Endothelial cell of umbilical vein (primary cell): ENCODE data around the gene SMC1A. TPM values are rescaled to one million over a fixed set of nuclear protein-coding genes. Genes with fewer than 3 reads are reported as not detected.

Experiments used
- BruUV-seq: library from RNA; stranded (reverse); fragments of 400-500 nt; replicated peaks from 2 replicates; lab custom pipeline; 2021; lab: Mats Ljungman, UMichigan
- CTCF ChIA-PET: fragments of 300-600, 350-600 bp; sonication (Branson Sonifier 250); formaldehyde crosslinking; loops from one replicate; lab custom pipeline; 2021; ENCODE audit warnings: antibody characterized with exemption, inconsistent platforms; lab: Charles Lee
- POLR2A ChIA-PET: fragments of 300-600, 350-600 bp; sonication (Branson Sonifier 250); formaldehyde crosslinking; loops from one replicate; lab custom pipeline; 2021; ENCODE audit warnings: antibody characterized with exemption, inconsistent platforms; lab: Charles Lee
- DNase-seq: peaks from one replicate; pipeline ENCODE4 v3.0.0-alpha.2; 2011; ENCODE audit warnings: low read depth, low spot score
- FAIRE-seq: peaks from 2 replicates; lab custom pipeline; 2011; peaks lifted over from hg19 to GRCh38; lab: Jason Lieb, UNC
- H2AFZ ChIP-seq: 2 replicates; pipeline ENCODE4 v1.6.0; 2012; ENCODE audit warnings: low read depth, low read length, control low read depth, inconsistent platforms
- H3K27ac ChIP-seq: 2 replicates; pipeline ENCODE4 v1.5.1; 2011; ENCODE audit warnings: low read depth, mild to moderate bottlenecking, control low read depth, low read length, moderate library complexity; ENCODE audit not compliant: insufficient read depth
- H3K27me3 ChIP-seq, 2 experiments: 2 replicates each; pipeline versions ENCODE4 v1.6.0 to v1.6.1; 2011; ENCODE audit warnings: low read length in 2 of 2, mixed read lengths in 1 of 2; ENCODE audit not compliant: control insufficient read depth in 2 of 2, insufficient read depth in 2 of 2
- H3K36me3 ChIP-seq, 2 experiments: 2 replicates in 1 of 2; 3 replicates in 1 of 2; pipeline ENCODE4 v1.5.1; 2011; ENCODE audit warnings: low read length in 2 of 2, mild to moderate bottlenecking in 1 of 2, moderate library complexity in 1 of 2; ENCODE audit not compliant: control insufficient read depth in 2 of 2, insufficient read depth in 2 of 2; ENCODE audit errors: extremely low read depth in 1 of 2
- H3K4me1 ChIP-seq: 3 replicates; pipeline ENCODE4 v1.5.1; 2011; ENCODE audit warnings: mild to moderate bottlenecking, low read length; ENCODE audit not compliant: control insufficient read depth, insufficient read depth; ENCODE audit errors: extremely low read depth
- H3K4me2 ChIP-seq: 2 replicates; pipeline ENCODE4 v1.6.1; 2011; ENCODE audit warnings: low read length, control low read depth, mixed read lengths; ENCODE audit not compliant: insufficient read depth
- H3K4me3 ChIP-seq, 3 experiments: fragments of 200-600 bp in 1 of 3; sonication (generic), shearing (Covaris generic) in 1 of 3; replicated peaks in 1 of 3; 2 replicates each; pipeline ENCODE4 v1.5.1; 2011 to 2016; ENCODE audit warnings: control low read depth in 3 of 3, low read length in 3 of 3, mild to moderate bottlenecking in 2 of 3, inconsistent platforms in 1 of 3, low read depth in 1 of 3, moderate library complexity in 1 of 3; ENCODE audit not compliant: insufficient read depth in 1 of 3
- H3K79me2 ChIP-seq: 2 replicates; pipeline ENCODE4 v1.6.0; 2012; ENCODE audit warnings: low read length, inconsistent platforms; ENCODE audit not compliant: control insufficient read depth, insufficient read depth
- H3K9ac ChIP-seq: replicated peaks from 2 replicates; pipeline ENCODE3; 2011; ENCODE audit warnings: low read length, control low read depth; ENCODE audit not compliant: insufficient read depth; ENCODE audit errors: extremely low read depth
- H3K9me1 ChIP-seq: replicated peaks from 3 replicates; pipeline ENCODE4 v1.6.0; 2011; ENCODE audit warnings: mild to moderate bottlenecking, low read length; ENCODE audit not compliant: control insufficient read depth, insufficient read depth; ENCODE audit errors: extremely low read depth
- H3K9me3 ChIP-seq: replicated peaks from 2 replicates; pipeline ENCODE4 v1.5.1; 2012; ENCODE audit warnings: low read length, inconsistent platforms; ENCODE audit not compliant: control insufficient read depth, insufficient read depth
- H4K20me1 ChIP-seq: replicated peaks from 2 replicates; pipeline ENCODE3; 2011; ENCODE audit warnings: mild to moderate bottlenecking, low read length; ENCODE audit not compliant: control insufficient read depth, insufficient read depth; ENCODE audit errors: extremely low read depth
- EZH2 ChIP-seq: IDR thresholded peaks from 2 replicates; pipeline ENCODE4 v1.6.1; 2012; ENCODE audit warnings: borderline replicate concordance, low read depth, mild to moderate bottlenecking, moderate library complexity, low read length, inconsistent platforms; ENCODE audit not compliant: severe bottlenecking
- FOS ChIP-seq: IDR thresholded peaks from 2 replicates; pipeline ENCODE4 v1.6.1; 2011; ENCODE audit warnings: mild to moderate bottlenecking, low read length, moderate library complexity, borderline replicate concordance; ENCODE audit not compliant: insufficient read depth
- GATA2 ChIP-seq: IDR thresholded peaks from 2 replicates; pipeline ENCODE4 v1.7.0; 2011; ENCODE audit warnings: low read depth, mild to moderate bottlenecking, moderate library complexity, mixed read lengths, low read length; ENCODE audit not compliant: insufficient read length, insufficient read depth
- JUN ChIP-seq: IDR thresholded peaks from 2 replicates; pipeline ENCODE4 v1.6.1; 2011; ENCODE audit warnings: borderline replicate concordance, low read depth; ENCODE audit not compliant: insufficient read length, insufficient read depth
- MYC ChIP-seq: IDR thresholded peaks from one replicate; pipeline ENCODE4 v1.6.1; 2011; ENCODE audit warnings: mild to moderate bottlenecking, low read depth, low read length
- POLR2A ChIP-seq: IDR thresholded peaks from 2 replicates; pipeline ENCODE4 v1.6.1; 2012; ENCODE audit warnings: low read depth, mild to moderate bottlenecking, control low read depth, low read length
- POLR2AphosphoS5 ChIP-seq: IDR thresholded peaks from 2 replicates; pipeline ENCODE4 v1.6.1; 2012; ENCODE audit warnings: low read depth, mild to moderate bottlenecking, control low read depth, low read length, moderate library complexity; ENCODE audit not compliant: insufficient read depth
- dilution Hi-C: fragments of 300-500 bp; cut with MboI; formaldehyde crosslinking; loops from one replicate; pipeline ENCODE4 v1.15.0; 2019; ENCODE audit warnings: low sequenced_read_pairs; ENCODE audit not compliant: extremely low pct_ligation_motif_present
- intact Hi-C: fragments of 100-400 bp; cut with micrococcal nuclease; formaldehyde crosslinking; loops from one replicate; pipeline ENCODE4 v1.10.0; 2022
- polyA plus RNA-seq, 4 experiments: library from polyadenylated mRNA; depleted of rRNA in 3 of 4; stranded (reverse) in 3 of 4; unstranded in 1 of 4; fragments of >200 nt; gene quantifications; 2 replicates each; pipeline versions ENCODE4 v1.2.1 to v1.2.3, GENCODE V29; 2011 to 2012; ENCODE audit warnings: missing spikeins in 1 of 4
- total RNA-seq: library from RNA; stranded (reverse); gene quantifications from 2 replicates; pipeline ENCODE4 v1.2.3, GENCODE V29; 2021
- TF ChIP-seq, protein P1 (sequence below), 2 donors: IDR thresholded peaks; 1 replicate in 1 of 2; 2 replicates in 1 of 2; pipeline ENCODE4 v1.5.1; 2011; ENCODE audit warnings: low read length in 2 of 2, mild to moderate bottlenecking in 2 of 2, moderate library complexity in 2 of 2, control low read depth in 1 of 2, inconsistent platforms in 1 of 2, low read depth in 1 of 2; ENCODE audit not compliant: insufficient read depth in 1 of 2; ENCODE audit errors: extremely low read depth in 1 of 2
- TF ChIP-seq, protein P2 (sequence below): IDR thresholded peaks from 2 replicates; pipeline ENCODE4 v1.6.1; 2011; ENCODE audit not compliant: insufficient read depth, insufficient read length

Gene SMC1A
- total and polyA plus RNA-seq, 2 donors (not counting 3 experiments of a cell fraction or from before 2014, with no cell fraction given) = 15.4 to 75.9 TPM

- Histone ChIP-seq H2AFZ (no peak overlapping the region), H3K36me3 (no peaks in the 10 kb centered on the region), H3K9me1 (no peaks in the 10 kb centered on the region), H3K79me2 (no peaks in the 10 kb centered on the region), H3K9ac (no peak overlapping the region), H3K4me2 (no peak overlapping the region), H3K9me3 (no peaks in the 10 kb centered on the region), H4K20me1 (no peaks in the 10 kb centered on the region), H3K27ac (no peak overlapping the region), H3K27me3 (peaks cover 3 to 7% of the 10 kb centered on the region in 2 experiments), H3K4me3 (no peak overlapping the region), H3K4me1 (peaks cover 8% of the 10 kb centered on the region)
- DNase-seq (no peak), FAIRE-seq (no peak)
- no peak for TF ChIP-seq GATA2
- TF ChIP-seq, protein P1, sequence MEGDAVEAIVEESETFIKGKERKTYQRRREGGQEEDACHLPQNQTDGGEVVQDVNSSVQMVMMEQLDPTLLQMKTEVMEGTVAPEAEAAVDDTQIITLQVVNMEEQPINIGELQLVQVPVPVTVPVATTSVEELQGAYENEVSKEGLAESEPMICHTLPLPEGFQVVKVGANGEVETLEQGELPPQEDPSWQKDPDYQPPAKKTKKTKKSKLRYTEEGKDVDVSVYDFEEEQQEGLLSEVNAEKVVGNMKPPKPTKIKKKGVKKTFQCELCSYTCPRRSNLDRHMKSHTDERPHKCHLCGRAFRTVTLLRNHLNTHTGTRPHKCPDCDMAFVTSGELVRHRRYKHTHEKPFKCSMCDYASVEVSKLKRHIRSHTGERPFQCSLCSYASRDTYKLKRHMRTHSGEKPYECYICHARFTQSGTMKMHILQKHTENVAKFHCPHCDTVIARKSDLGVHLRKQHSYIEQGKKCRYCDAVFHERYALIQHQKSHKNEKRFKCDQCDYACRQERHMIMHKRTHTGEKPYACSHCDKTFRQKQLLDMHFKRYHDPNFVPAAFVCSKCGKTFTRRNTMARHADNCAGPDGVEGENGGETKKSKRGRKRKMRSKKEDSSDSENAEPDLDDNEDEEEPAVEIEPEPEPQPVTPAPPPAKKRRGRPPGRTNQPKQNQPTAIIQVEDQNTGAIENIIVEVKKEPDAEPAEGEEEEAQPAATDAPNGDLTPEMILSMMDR (IDR thresholded peaks at IDR 0.05; ENCODE audit: extremely low read depth in 1 of 2, insufficient read depth in 1 of 2, low read depth in 1 of 2, low read length in 2 of 2) = no peak
- TF ChIP-seq POLR2AphosphoS5 = no peak
- no peak for TF ChIP-seq POLR2A
- no peak for TF ChIP-seq JUN
- TF ChIP-seq MYC = no peak
- TF ChIP-seq EZH2 = no peak
- no peak for TF ChIP-seq FOS
- TF ChIP-seq, protein P2, sequence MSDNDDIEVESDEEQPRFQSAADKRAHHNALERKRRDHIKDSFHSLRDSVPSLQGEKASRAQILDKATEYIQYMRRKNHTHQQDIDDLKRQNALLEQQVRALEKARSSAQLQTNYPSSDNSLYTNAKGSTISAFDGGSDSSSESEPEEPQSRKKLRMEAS = no peak
- BruUV-seq = no TSS peak
- dilution Hi-C loops (no loop called here), intact Hi-C loops (no loop called here)
- POLR2A ChIA-PET = no interaction called here
- CTCF ChIA-PET = interaction anchor here (10.7 kb wide), 1 partner anchor 15 kb away, joined by 208 read pairs; no protein-coding TSS in a partner anchor
These were observed 90.2 kb downstream of the SMC1A start for GRCh38 chrX:53332204-53332603.
